Measurements from ENCODE around the gene RETSAT.

Gene RETSAT

DNA sequence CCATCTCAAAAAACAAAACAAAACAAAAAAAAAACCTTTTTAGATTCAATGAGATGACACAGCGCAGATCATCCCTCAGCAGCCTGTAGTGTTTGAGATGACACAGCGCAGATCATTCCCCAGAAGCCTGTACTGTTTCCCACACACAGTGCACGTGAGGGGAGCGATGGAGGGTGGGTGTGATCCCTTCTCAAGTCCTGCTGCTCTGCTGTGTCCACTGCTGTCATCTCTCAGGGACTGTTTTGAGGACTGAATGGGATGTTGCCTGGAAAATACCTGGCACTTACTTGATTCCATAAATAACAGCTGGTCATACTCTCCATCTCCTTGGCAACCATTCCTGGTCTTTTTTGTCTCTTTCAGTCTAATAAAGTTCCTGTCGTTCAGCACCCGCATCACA lies 52.2 kb downstream of the RETSAT start:
- DNase-seq: no peak

Measured in NCI-H82 (cell line).